K562 (cell line): ENCODE measurements around the gene PDLIM7. TPM values are rescaled to one million over a fixed set of nuclear protein-coding genes. Genes with fewer than 3 reads are reported as not detected.

Source experiments
- ARID3A ChIP-seq: IDR thresholded peaks from 2 replicates; pipeline ENCODE4 v1.6.1; 2012; ENCODE audit warnings: low read depth, low read length, improper control_type of control experiment, borderline replicate concordance
- ASH1L ChIP-seq: fragments of 450-650 bp; IDR thresholded peaks from 2 replicates; pipeline ENCODE4 v1.6.1; 2018; ENCODE audit warnings: borderline replicate concordance, mild to moderate bottlenecking, low read depth; ENCODE audit not compliant: partially characterized antibody
- CREB5 ChIP-seq: fragments of 250-450 bp; sonication (Bioruptor Pico); IDR thresholded peaks from 2 replicates; pipeline ENCODE4 v1.5.0; 2020; ENCODE audit warnings: mild to moderate bottlenecking
- KAT8 ChIP-seq: fragments of 450-650 bp; IDR thresholded peaks from 2 replicates; pipeline ENCODE4 v1.6.1; 2016; ENCODE audit warnings: low read depth, mild to moderate bottlenecking
- KLF1 ChIP-seq: fragments of 450-650 bp; IDR thresholded peaks from 2 replicates; pipeline ENCODE4 v1.6.1; 2016; ENCODE audit warnings: missing genetic modification characterization, missing compliant biosample characterization
- MAX ChIP-seq: sonication (generic); formaldehyde crosslinking; IDR thresholded peaks from 2 replicates; pipeline ENCODE4 v1.9.0; 2022; ENCODE audit warnings: mild to moderate bottlenecking, missing genetic modification reagents
- NEUROD1 ChIP-seq: fragments of 150-350 bp; IDR thresholded peaks from 2 replicates; pipeline ENCODE4 v1.6.1; 2014; ENCODE audit warnings: borderline replicate concordance, low read length, low read depth; ENCODE audit not compliant: partially characterized antibody
- POLR2B ChIP-seq: fragments of 450-650 bp; IDR thresholded peaks from 2 replicates; pipeline ENCODE4 v1.6.1; 2018; ENCODE audit warnings: low read depth; ENCODE audit not compliant: partially characterized antibody
- POLR2G ChIP-seq: fragments of 200-400 bp; formaldehyde crosslinking; IDR thresholded peaks from 2 replicates; pipeline ENCODE4 v1.6.1; 2017; ENCODE audit warnings: low read depth, mild to moderate bottlenecking, antibody characterized with exemption, low read length, moderate library complexity
- PPARD ChIP-seq: fragments of 250-450 bp; sonication (Bioruptor Pico); IDR thresholded peaks from 2 replicates; pipeline ENCODE4 v1.8.0; 2022; ENCODE audit warnings: inconsistent platforms, mild to moderate bottlenecking, moderate library complexity
- RERE ChIP-seq: sonication (generic); formaldehyde crosslinking; IDR thresholded peaks from 2 replicates; pipeline ENCODE4 v1.8.0; 2023; ENCODE audit warnings: missing genetic modification reagents, mild to moderate bottlenecking, borderline replicate concordance
- SUPT5H ChIP-seq: fragments of 450-650 bp; IDR thresholded peaks from 2 replicates; pipeline ENCODE4 v1.6.1; 2016
- WHSC1 ChIP-seq: IDR thresholded peaks from one replicate; pipeline ENCODE4 v1.6.1; 2012; ENCODE audit warnings: low read length, control low read depth, inconsistent platforms
- ZBTB5 ChIP-seq: fragments of 450-650 bp; IDR thresholded peaks from 2 replicates; pipeline ENCODE4 v1.6.1; 2017; ENCODE audit warnings: antibody characterized with exemption
- ZC3H11A ChIP-seq: IDR thresholded peaks from 2 replicates; pipeline ENCODE4 v1.6.1; 2012; ENCODE audit warnings: low read depth, low read length, improper control_type of control experiment
- ZNF133 ChIP-seq: fragments of 250-450 bp; sonication (Bioruptor Pico); IDR thresholded peaks from 2 replicates; pipeline ENCODE4 v1.4.0; 2020; ENCODE audit warnings: mild to moderate bottlenecking
- ZNF175 ChIP-seq: fragments of 200-800 bp; sonication (Bioruptor generic); IDR thresholded peaks from 2 replicates; pipeline ENCODE4 v1.6.1; 2016; ENCODE audit warnings: low read depth, mild to moderate bottlenecking, missing genetic modification characterization, missing compliant biosample characterization
- polyA plus RNA-seq, 8 experiments: library from polyadenylated mRNA; depleted of rRNA in 4 of 8; stranded (reverse) in 5 of 8; unstranded in 3 of 8; fragments of >200 nt; fragmentation: Nextera tagmentation in 2 of 8; fragmentation: Illumina TruSeq in 1 of 8; extraction: Ambion mirVana in 2 of 8; extraction: Trizol in 1 of 8; gene quantifications; 2 replicates each; pipeline versions ENCODE4 v1.2.1 to v1.2.3, GENCODE V29; 2011 to 2014; ENCODE audit warnings: inconsistent platforms in 1 of 8, missing spikeins in 1 of 8
- total RNA-seq, 7 experiments: library from RNA; depleted of rRNA in 6 of 7; stranded (reverse); fragments of >200 nt in 6 of 7; fragmentation: Illumina TruSeq in 2 of 7; extraction: Trizol in 2 of 7; gene quantifications; 2 replicates each; pipeline versions ENCODE4 v1.2.1 to v1.2.3, GENCODE V29; 2011 to 2021; ENCODE audit warnings: low replicate concordance in 1 of 7

The PDLIM7 gene
- total and polyA plus RNA-seq, 9 of the 15 experiments (the other 6 are each of a cell fraction or from before 2014, with no cell fraction given) = 2.1 to 124 (median 32.6) TPM

- TF ChIP-seq CREB5 (CRISPR knock-in tag) = no peak
- no peak for TF ChIP-seq RERE (CRISPR knock-in tag)
- no peak for TF ChIP-seq ZBTB5
- no peak for TF ChIP-seq NEUROD1
- no peak for TF ChIP-seq KLF1 (tag)
- no peak for TF ChIP-seq MAX (CRISPR knock-in tag)
- TF ChIP-seq POLR2G = peak; percentile 65
- no peak for TF ChIP-seq ARID3A
- peak; percentile 45; the same call in 1 of the 2 replicates for TF ChIP-seq SUPT5H
- no peak for TF ChIP-seq ZNF175 (CRISPR knock-in tag)
- no peak for TF ChIP-seq ZNF133 (CRISPR knock-in tag)
- TF ChIP-seq ASH1L = no peak
- TF ChIP-seq PPARD (CRISPR knock-in tag) = no peak
- no peak for TF ChIP-seq WHSC1
- peak; percentile 33 for TF ChIP-seq POLR2B
- TF ChIP-seq KAT8 = no peak
- TF ChIP-seq ZC3H11A = no peak
Observed at GRCh38 chr5:177440211-177440989, 57.0 kb downstream of the PDLIM7 start (continued).
